HepG2 (cell line): Measurements from ENCODE around the gene ARHGAP9. TPM values are rescaled to one million over a fixed set of nuclear protein-coding genes. Genes with fewer than 3 reads are reported as not detected.

Experiments
- CHCHD3 ChIP-seq: sonication (generic); formaldehyde crosslinking; IDR thresholded peaks from 2 replicates; pipeline ENCODE4 v1.8.0; 2022; ENCODE audit warnings: mild to moderate bottlenecking, missing genetic modification reagents, moderate library complexity
- GLI4 ChIP-seq: sonication (generic); formaldehyde crosslinking; IDR thresholded peaks from 2 replicates; pipeline ENCODE4 v1.5.1; 2020; ENCODE audit warnings: missing genetic modification reagents, mild to moderate bottlenecking, moderate library complexity, borderline replicate concordance
- REPIN1 ChIP-seq: sonication (generic); formaldehyde crosslinking; IDR thresholded peaks from 2 replicates; pipeline ENCODE4 v1.8.0; 2022; ENCODE audit warnings: missing genetic modification reagents, low read depth, mild to moderate bottlenecking, borderline replicate concordance
- SATB2 ChIP-seq: sonication (generic); formaldehyde crosslinking; IDR thresholded peaks from 2 replicates; pipeline ENCODE4 v1.5.0; 2020; ENCODE audit warnings: missing genetic modification reagents
- ZFP36 ChIP-seq: fragments of 150-350 bp; IDR thresholded peaks from 2 replicates; pipeline ENCODE4 v1.6.1; 2018; ENCODE audit warnings: borderline replicate concordance, low read length, low read depth; ENCODE audit not compliant: partially characterized antibody
- polyA plus RNA-seq, 8 experiments: library from polyadenylated mRNA; depleted of rRNA in 3 of 8; stranded (reverse) in 7 of 8; unstranded in 1 of 8; fragments of >200 nt; fragmentation: Illumina TruSeq in 4 of 8; extraction: Trizol in 4 of 8; gene quantifications; 2 replicates each; pipeline versions ENCODE4 v1.2.1 to v1.2.3, GENCODE V29; 2011 to 2016; ENCODE audit warnings: low read depth in 4 of 8, missing spikeins in 1 of 8, mixed read lengths in 1 of 8; ENCODE audit not compliant: insufficient read depth in 1 of 8
- total RNA-seq, 5 experiments: library from RNA; depleted of rRNA; stranded (reverse); fragments of >200 nt; fragmentation: Illumina TruSeq; extraction: Trizol; gene quantifications; 2 replicates each; pipeline ENCODE4 v1.2.3, GENCODE V29; 2016; ENCODE audit warnings: low read depth in 1 of 5
- TF ChIP-seq, protein P1 (sequence below), 2 experiments: sonication (generic) in 1 of 2; formaldehyde crosslinking in 1 of 2; IDR thresholded peaks; 2 replicates each; pipeline versions ENCODE4 v1.6.1 to v1.9.0; 2014 to 2022; ENCODE audit warnings: antibody characterized with exemption in 1 of 2, borderline replicate concordance in 1 of 2, inconsistent platforms in 1 of 2, low read depth in 1 of 2, missing genetic modification reagents in 1 of 2
- TF ChIP-seq, protein P2 (sequence below): sonication (generic); formaldehyde crosslinking; IDR thresholded peaks from 2 replicates; pipeline ENCODE4 v1.4.0; 2020; ENCODE audit warnings: missing genetic modification reagents
- TF ChIP-seq, protein P3 (sequence below): sonication (generic); formaldehyde crosslinking; IDR thresholded peaks from 2 replicates; pipeline ENCODE4 v1.8.0; 2022; ENCODE audit warnings: low read depth, missing genetic modification reagents
- TF ChIP-seq, protein P4 (sequence below): IDR thresholded peaks from 2 replicates; pipeline ENCODE4 v1.6.1; 2016; ENCODE audit warnings: missing compliant biosample characterization, missing genetic modification reagents, borderline replicate concordance
- TF ChIP-seq, protein P5 (sequence below): IDR thresholded peaks from 2 replicates; pipeline ENCODE4 v1.6.1; 2016

Gene ARHGAP9
- total and polyA plus RNA-seq, 2 of the 13 experiments (the other 11 are each of a cell fraction or from before 2014, with no cell fraction given) = 0.18 to 1.2 TPM

DNA sequence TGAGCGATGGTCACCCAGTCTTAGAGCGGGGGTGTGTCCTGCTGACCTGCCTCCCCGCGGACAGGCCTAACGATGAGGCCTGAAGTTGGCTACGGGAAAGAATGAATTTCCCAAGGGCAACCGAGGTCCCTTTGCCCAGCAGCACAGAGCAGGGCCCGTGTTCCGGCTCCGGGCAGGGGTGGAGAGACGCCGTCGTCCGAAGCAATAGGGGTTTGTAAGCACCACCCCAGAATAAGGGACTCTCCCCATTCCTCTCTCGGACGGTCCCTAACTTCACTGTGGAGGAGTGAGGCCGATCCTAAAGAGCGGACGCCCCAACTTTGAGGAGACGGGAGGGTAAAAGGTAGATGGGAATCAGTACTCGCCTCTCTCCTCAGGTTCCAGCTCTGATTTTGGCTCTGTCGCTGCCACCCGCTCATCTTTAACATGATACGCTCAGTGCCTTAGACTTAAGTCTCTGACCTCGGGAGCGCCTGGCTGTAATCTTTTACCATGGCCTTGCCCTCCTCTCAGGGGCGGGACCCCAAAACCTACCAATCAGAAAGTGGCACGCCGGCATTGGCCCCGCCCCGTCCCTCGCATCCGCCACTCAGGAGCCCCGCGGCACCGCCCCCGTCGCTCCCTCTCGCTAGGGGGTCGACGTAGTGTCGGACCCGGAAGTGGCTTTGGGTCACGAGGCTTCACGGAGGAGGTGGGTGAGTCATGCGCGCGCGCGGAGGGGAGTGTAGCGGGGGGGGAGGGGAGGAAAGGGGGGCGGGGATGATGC lies 40.6 kb upstream of the ARHGAP9 start, which contains the start of gene DDIT3 (continued):
- TF ChIP-seq, protein P1, sequence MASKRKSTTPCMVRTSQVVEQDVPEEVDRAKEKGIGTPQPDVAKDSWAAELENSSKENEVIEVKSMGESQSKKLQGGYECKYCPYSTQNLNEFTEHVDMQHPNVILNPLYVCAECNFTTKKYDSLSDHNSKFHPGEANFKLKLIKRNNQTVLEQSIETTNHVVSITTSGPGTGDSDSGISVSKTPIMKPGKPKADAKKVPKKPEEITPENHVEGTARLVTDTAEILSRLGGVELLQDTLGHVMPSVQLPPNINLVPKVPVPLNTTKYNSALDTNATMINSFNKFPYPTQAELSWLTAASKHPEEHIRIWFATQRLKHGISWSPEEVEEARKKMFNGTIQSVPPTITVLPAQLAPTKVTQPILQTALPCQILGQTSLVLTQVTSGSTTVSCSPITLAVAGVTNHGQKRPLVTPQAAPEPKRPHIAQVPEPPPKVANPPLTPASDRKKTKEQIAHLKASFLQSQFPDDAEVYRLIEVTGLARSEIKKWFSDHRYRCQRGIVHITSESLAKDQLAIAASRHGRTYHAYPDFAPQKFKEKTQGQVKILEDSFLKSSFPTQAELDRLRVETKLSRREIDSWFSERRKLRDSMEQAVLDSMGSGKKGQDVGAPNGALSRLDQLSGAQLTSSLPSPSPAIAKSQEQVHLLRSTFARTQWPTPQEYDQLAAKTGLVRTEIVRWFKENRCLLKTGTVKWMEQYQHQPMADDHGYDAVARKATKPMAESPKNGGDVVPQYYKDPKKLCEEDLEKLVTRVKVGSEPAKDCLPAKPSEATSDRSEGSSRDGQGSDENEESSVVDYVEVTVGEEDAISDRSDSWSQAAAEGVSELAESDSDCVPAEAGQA (IDR thresholded peaks at IDR 0.05; ENCODE audit: low read depth) = no peak
- TF ChIP-seq, protein P1 (CRISPR knock-in tag; IDR thresholded peaks at IDR 0.05; ENCODE audit: borderline replicate concordance) = no peak
- TF ChIP-seq SATB2 (CRISPR knock-in tag) (0 out of 2 replicates have a peak, but pooled peaks have one; percentile 53), ZFP36 (no peak), REPIN1 (peak; percentile 79; the same call in 1 of the 2 replicates), CHCHD3 (CRISPR knock-in tag) (0 out of 2 replicates have a peak, but pooled peaks have one; percentile 39), GLI4 (CRISPR knock-in tag) (peak; percentile 95)
- TF ChIP-seq, protein P2, sequence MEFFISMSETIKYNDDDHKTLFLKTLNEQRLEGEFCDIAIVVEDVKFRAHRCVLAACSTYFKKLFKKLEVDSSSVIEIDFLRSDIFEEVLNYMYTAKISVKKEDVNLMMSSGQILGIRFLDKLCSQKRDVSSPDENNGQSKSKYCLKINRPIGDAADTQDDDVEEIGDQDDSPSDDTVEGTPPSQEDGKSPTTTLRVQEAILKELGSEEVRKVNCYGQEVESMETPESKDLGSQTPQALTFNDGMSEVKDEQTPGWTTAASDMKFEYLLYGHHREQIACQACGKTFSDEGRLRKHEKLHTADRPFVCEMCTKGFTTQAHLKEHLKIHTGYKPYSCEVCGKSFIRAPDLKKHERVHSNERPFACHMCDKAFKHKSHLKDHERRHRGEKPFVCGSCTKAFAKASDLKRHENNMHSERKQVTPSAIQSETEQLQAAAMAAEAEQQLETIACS (CRISPR knock-in tag) = no peak; the same call in 1 of the 2 replicates
- TF ChIP-seq, protein P3, sequence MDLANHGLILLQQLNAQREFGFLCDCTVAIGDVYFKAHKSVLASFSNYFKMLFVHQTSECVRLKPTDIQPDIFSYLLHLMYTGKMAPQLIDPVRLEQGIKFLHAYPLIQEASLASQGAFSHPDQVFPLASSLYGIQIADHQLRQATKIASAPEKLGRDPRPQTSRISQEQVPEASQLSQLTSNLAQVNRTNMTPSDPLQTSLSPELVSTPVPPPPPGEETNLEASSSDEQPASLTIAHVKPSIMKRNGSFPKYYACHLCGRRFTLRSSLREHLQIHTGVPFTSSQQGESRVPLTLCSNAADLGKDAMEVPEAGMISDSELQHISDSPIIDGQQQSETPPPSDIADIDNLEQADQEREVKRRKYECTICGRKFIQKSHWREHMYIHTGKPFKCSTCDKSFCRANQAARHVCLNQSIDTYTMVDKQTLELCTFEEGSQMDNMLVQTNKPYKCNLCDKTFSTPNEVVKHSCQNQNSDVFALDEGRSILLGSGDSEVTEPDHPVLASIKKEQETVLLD (CRISPR knock-in tag) = peak; percentile 94
- TF ChIP-seq, protein P4, sequence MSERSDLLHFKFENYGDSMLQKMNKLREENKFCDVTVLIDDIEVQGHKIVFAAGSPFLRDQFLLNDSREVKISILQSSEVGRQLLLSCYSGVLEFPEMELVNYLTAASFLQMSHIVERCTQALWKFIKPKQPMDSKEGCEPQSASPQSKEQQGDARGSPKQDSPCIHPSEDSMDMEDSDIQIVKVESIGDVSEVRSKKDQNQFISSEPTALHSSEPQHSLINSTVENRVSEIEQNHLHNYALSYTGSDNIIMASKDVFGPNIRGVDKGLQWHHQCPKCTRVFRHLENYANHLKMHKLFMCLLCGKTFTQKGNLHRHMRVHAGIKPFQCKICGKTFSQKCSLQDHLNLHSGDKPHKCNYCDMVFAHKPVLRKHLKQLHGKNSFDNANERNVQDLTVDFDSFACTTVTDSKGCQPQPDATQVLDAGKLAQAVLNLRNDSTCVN (CRISPR knock-in tag) = 0 out of 2 replicates have a peak, but pooled peaks have one; percentile 30
- TF ChIP-seq, protein P5, sequence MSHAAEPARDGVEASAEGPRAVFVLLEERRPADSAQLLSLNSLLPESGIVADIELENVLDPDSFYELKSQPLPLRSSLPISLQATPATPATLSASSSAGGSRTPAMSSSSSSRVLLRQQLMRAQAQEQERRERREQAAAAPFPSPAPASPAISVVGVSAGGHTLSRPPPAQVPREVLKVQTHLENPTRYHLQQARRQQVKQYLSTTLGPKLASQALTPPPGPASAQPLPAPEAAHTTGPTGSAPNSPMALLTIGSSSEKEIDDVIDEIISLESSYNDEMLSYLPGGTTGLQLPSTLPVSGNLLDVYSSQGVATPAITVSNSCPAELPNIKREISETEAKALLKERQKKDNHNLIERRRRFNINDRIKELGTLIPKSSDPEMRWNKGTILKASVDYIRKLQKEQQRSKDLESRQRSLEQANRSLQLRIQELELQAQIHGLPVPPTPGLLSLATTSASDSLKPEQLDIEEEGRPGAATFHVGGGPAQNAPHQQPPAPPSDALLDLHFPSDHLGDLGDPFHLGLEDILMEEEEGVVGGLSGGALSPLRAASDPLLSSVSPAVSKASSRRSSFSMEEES (CRISPR knock-in tag) = peak; percentile 98
